CD4-positive, alpha-beta T cell treated with Interleukin-6 for 4 hours (primary cell): Measurements from ENCODE around the gene UBTF.

Experiments used
- DNase-seq: peaks from one replicate; pipeline ENCODE4 v3.0.0-alpha.2; 2020; ENCODE audit warnings: mixed read lengths

Gene UBTF

GRCh38 chr17:44212507-44213402 is 6.7 kb downstream of the UBTF start:
- DNase-seq = no peak

- DNase-seq = no peak
Observed at GRCh38 chr17:44211281-44212265, 7.9 kb downstream of the UBTF start.

GRCh38 chr17:44210342-44211192 is 8.9 kb downstream of the UBTF start:
- DNase-seq = peak; percentile 94

GRCh38 chr17:44209786-44210341 is 9.6 kb downstream of the UBTF start:
- no peak for DNase-seq

- DNase-seq = no peak
Observed at GRCh38 chr17:44207743-44208142, 11.7 kb downstream of the UBTF start.

GRCh38 chr17:44207319-44207718 is 12.2 kb downstream of the UBTF start:
- DNase-seq = no peak

- no peak for DNase-seq
Observed at GRCh38 chr17:44206825-44207155, 12.7 kb downstream of the UBTF start.

- no peak for DNase-seq
Observed at GRCh38 chr17:44205962-44206824, 13.3 kb downstream of the UBTF start.

GRCh38 chr17:44204441-44204882 is 15.0 kb downstream of the UBTF start:
- DNase-seq = no peak

- peak; percentile 57 for DNase-seq
Observed at GRCh38 chr17:44203731-44204440, 15.6 kb downstream of the UBTF start.

GRCh38 chr17:44202756-44203155 is 16.7 kb downstream of the UBTF start:
- no peak for DNase-seq

GRCh38 chr17:44200478-44201155 is 18.9 kb downstream of the UBTF start:
- DNase-seq = peak; percentile 24

GRCh38 chr17:44199553-44200477 is 19.7 kb downstream of the UBTF start, which contains the start of gene ATXN7L3:
ATXN7L3 (minus strand) TSS chr17:44199884; CDS start chr17:44198070, 1,814 bp downstream.
- peak; percentile 100 for DNase-seq

- DNase-seq = peak; percentile 81
Observed at GRCh38 chr17:44198721-44199552, 20.5 kb downstream of the UBTF start.

GRCh38 chr17:44197980-44198720 is 21.3 kb downstream of the UBTF start:
- DNase-seq = peak; percentile 72

- DNase-seq = no peak
Observed at GRCh38 chr17:44197107-44197506, 22.4 kb downstream of the UBTF start.
